ENCODE data around the gene IL34.
"Not testable (repeated sequence)": the region's sequence is repeated elsewhere in the genome, so short reads cannot be mapped to it uniquely, and the experiment has no call there.

Gene IL34

GRCh38 chr16:70659953-70660671 is 13.8 kb downstream of the IL34 start:
- no peak for DNase-seq

GRCh38 chr16:70660672-70661350 is 14.5 kb downstream of the IL34 start:
- no peak for DNase-seq

- DNase-seq = no peak
Observed at GRCh38 chr16:70661534-70661917, 15.2 kb downstream of the IL34 start.

GRCh38 chr16:70661918-70662641 is 15.7 kb downstream of the IL34 start:
- DNase-seq = peak; percentile 40

- no peak for DNase-seq
Observed at GRCh38 chr16:70662991-70663523, 16.7 kb downstream of the IL34 start.

GRCh38 chr16:70663524-70664324 is 17.4 kb downstream of the IL34 start:
- DNase-seq = no peak

- DNase-seq = no peak
Observed at GRCh38 chr16:70664325-70665112, 18.2 kb downstream of the IL34 start.

- no peak for DNase-seq
Observed at GRCh38 chr16:70665113-70665694, 18.8 kb downstream of the IL34 start.

- DNase-seq = no peak
Observed at GRCh38 chr16:70665806-70666735, 19.7 kb downstream of the IL34 start.

- DNase-seq = no peak
Observed at GRCh38 chr16:70670175-70670574, 23.8 kb downstream of the IL34 start.

- not testable (repeated sequence) for DNase-seq
Observed at GRCh38 chr16:70670938-70671337, 24.6 kb downstream of the IL34 start.

- DNase-seq = no peak
Observed at GRCh38 chr16:70674221-70675014, 28.1 kb downstream of the IL34 start.

GRCh38 chr16:70675851-70676513 is 29.6 kb downstream of the IL34 start:
- DNase-seq = no peak

- DNase-seq = peak; percentile 26
Observed at GRCh38 chr16:70676675-70677498, 30.5 kb downstream of the IL34 start.

GRCh38 chr16:70677499-70678120 is 31.3 kb downstream of the IL34 start:
- no peak for DNase-seq

- no peak for DNase-seq
Observed at GRCh38 chr16:70678121-70678897, 31.9 kb downstream of the IL34 start.

All from fibroblast of skin of right quadriceps (primary cell).